Testis (tissue), 2 donors: ENCODE data around the gene FNIP1.
"Not testable (repeated sequence)": the region's sequence is repeated elsewhere in the genome, so short reads cannot be mapped to it uniquely, and the experiment has no call there.

Experiments
- CTCF ChIP-seq, 3 experiments: fragments of 450-650 bp in 2 of 3; fragments of 200-600 bp in 1 of 3; sonication (generic) in 1 of 3; IDR thresholded peaks; one replicate each; pipeline ENCODE4 v1.5.1; 2016 to 2019; ENCODE audit warnings: antibody characterized with exemption in 3 of 3, mild to moderate bottlenecking in 2 of 3, moderate library complexity in 1 of 3
- POLR2A ChIP-seq: fragments of 450-650 bp; IDR thresholded peaks from one replicate; pipeline ENCODE4 v1.6.1; 2017; ENCODE audit warnings: antibody characterized with exemption, mild to moderate bottlenecking, moderate library complexity

DNA sequence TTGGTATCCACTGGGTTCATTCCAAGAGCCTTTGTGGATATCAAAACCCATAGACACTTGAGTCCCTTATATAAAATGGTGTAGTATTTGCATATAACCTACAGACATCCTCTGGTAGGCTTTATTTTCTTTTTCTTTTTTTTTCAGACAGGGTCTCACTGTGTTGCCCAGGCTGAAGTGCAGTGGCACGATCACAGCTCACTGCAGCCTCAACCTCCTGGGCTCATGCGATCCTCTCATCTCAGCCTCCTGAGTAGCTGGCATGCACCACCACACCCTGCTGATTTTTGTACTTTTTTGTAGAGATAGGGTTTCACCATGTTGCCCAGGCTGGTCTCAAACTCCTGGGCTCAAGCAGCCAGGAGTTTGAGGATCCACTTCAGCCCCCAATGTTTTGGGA, 175.7 kb downstream of the FNIP1 start:
- not testable (repeated sequence) for TF ChIP-seq CTCF (IDR thresholded peaks at IDR 0.05); POLR2A
